ENCODE results near the gene SCN5A.

- no peak for TF ChIP-seq CTCF (IDR thresholded peaks at IDR 0.05)
- TF ChIP-seq POLR2A (IDR thresholded peaks at IDR 0.05) = no peak
Observed at GRCh38 chr3:38583688-38584087, 65.8 kb downstream of the SCN5A start.
